GM21526 (cell line): ENCODE measurements around the gene AGGF1.
"Not testable (repeated sequence)": the region's sequence is repeated elsewhere in the genome, so short reads cannot be mapped to it uniquely, and the experiment has no call there.

Experiments
- ATAC-seq: cut with Tn5 transposase; IDR thresholded peaks from one replicate; pipeline ENCODE4 v1.9.1; 2021; ENCODE audit warnings: moderate library complexity; ENCODE audit not compliant: unreplicated experiment, low FRiP score

AGGF1 gene

DNA sequence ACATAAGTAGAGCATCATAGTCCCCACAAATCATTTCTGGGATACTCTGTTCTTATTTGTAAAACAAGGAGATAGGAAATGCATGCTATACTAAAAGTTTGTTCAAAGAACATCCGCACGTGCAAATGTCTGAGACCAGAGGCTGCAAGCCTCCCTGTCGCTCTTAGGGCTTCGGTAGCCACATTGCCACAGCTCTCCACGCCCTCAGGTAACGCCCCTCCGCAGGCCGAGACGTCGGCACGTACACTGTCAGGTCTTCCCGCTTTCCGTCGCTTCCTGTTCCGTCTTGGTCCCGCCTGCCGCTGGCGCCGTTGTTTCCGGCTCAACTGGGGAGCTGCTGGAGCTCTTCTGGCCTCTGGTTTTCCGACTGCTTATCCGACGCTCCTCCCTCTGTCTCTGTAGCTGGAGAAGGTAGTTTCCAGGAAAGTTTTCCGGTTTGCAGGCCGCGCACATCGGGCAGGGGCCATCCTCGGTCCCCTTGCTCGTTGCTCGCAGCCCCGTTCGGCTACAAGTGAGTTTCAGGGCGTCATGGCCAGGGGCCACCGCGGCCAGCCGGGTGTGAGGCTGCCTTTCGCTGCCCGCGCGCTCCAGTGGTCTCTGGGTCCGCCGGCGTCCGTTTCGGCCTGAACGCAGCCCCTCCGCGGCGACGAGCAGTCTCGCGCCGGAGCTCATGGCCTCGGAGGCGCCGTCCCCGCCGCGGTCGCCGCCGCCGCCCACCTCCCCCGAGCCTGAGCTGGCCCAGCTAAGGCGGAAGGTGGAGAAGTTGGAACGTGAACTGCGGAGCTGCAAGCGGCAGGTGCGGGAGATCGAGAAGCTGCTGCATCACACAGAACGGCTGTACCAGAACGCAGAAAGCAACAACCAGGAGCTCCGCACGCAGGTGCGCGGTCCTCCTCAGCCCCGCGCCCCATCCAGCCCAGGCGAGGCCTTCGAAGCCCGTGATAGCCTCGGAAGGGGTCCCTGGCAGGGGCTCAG lies at the start of gene AGGF1:
Gene AGGF1, plus strand, starts transcription at position 308 of the 975 bp plus-strand sequence. Its CDS starts 363 bp downstream, at position 671.
- peak; percentile 97 for ATAC-seq

DNA sequence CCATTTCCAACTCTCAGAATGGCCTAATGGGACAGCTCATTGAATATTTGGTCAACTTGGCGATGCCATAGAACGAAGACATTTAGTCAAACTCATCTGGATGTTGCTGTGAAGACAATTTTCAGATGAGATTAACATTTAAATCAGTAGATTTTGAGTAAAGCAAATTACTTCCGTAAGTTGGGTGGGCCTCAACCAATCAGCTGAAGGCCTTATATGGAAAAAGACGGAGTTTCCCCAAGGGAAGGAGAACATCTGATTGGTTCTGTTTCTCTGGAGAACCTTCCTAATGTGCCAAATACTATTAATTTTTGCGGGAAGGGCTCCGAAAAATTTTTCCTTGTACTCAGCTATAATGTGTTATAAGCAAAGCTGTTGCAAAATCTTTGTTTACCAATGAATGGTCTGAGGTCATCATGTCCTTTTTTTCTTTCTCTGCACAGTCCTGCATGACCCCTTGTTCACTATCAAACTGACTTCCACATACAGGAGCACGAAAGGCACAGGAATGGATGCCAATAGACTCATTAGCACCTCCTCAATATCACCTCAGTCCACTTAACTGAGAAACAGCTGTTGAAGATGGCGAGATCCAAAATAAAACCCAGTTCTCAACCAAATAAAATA lies 49.6 kb upstream of the AGGF1 start:
- ATAC-seq, result no peak

GRCh38 chr5:76982450-76982849 lies 47.8 kb upstream of the AGGF1 start:
- no peak for ATAC-seq

DNA sequence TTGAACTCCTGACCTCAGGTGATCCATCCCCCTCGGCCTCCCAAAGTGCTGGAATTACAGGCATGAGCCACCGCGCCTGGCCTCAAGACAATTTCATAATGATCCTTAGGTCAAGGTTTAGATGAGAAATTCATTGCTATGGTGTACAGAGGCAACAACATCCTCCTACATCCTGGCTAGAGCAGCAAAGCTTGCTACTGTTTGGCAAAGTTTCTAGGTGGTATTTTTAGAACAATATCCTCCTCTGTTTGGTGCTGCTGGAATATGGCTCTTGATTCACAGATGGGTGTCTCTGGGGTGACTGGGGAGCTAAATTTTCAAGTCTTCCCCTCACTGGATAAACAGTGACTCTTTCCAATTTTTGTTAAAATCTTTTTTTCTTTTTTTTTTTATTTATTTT lies 46.7 kb upstream of the AGGF1 start:
- ATAC-seq, result no peak

DNA sequence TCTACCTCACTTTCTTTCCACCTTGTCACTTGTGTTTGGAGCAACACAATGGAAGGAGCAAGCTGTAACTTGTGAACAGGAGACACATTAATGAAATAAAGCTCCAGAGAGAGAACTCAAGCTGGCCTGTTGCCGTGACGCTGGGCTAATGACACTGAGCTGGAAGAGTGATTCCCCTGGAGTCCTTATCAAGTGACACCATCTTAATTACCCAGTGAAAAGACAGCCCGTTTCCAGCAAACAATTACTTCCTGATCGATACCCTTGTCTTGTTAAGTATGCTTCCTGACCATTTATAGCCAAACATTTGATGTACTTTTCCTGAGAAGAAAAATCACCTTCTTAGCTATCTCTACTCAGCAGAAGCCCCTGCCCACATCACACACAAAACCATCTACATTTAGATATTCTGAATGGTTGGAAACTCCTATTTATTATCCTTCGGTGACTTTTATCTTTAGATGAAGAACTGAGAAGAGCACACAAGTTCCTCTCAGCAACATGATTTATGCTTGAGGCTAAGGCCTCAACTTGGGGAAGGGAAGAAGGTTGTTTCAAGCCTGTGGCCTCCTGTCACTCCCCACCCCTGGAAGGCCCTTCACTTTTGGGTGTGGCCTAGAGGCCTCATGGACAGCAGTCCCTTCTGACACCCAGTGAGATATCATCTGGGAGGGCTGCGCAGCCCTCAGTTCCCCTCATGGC lies 43.2 kb upstream of the AGGF1 start:
- ATAC-seq, result no peak

DNA sequence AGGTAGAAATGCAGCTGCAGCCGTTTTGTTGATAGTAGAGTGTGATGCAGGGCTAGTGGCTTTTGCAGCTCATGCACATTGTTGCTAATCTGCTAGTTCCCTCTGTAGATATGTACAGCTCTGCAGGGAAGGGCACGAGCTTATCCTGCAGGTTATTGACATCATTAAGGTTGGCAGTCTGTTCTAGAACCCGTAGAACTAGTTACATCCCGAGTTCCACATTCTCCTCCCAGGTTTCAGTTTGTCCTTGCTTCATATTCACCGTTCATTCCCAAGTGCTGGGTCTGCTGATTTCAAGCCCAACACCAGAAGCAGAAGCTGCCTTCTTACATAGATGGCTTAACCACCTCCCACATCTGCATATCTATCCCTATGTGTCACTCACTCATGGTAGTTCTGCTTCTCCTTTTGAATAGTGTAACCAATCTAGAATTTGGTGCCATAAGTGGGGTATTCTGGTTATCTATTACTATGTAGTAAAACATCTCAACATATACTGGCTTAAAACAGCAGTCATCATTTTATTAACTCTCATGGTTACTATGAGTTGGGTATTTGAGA lies 39.2 kb upstream of the AGGF1 start:
- ATAC-seq, result no peak

DNA sequence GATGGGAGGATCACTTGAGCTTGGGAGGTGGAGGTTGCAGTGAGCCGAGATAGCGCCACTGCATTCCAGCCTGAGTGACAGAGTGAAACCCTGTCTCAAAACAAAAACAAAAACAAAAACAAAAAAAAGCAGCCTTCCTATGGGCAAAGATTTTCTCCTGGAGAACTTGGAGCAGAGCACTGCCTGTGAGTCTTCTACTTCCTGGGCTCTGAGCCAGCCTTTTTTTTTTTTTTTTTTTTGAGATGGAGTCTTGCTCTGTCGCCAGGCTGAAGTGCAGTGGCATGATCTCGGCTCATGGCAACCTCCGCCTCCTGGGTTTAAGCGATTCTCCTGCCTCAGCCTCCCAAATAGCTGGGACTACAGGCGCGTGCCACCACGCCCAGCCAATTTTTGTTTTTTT lies 36.8 kb upstream of the AGGF1 start:
- ATAC-seq, result not testable (repeated sequence)

DNA sequence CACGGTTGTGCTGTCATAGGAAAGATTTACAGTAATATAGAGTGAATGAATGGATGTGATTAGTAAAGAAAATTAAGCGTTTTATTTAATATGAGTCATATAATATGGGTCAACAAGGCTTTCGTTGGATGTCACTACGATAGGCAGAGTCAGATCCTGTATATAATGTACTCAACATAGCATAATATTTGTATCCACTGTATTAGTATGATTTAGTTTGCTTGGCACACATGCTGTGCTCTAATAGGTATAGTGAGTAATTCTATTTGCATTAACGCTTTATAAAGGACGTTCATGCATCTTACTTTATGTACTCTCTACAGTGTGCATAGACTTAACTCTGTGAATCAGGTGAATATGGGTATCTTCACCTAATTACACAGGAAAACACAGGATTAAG lies 35.9 kb upstream of the AGGF1 start:
- no peak for ATAC-seq

DNA sequence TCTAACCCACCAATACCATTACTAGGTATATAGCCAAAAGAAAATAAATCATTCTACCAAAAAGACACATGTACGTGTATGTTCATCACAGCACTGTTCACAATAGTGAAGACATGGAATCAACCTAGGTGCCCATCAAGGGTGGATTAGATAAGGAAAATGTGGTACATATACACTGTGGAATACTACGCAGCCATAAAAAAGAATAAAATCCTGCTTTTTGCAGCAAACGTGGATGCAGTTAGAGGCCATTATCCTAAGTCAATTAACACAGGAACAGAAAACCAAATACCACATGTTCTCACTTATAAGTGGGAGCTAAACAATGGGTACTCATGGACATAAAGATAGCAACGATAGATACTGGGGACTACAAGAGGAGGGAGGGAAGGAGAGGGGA lies 32.0 kb upstream of the AGGF1 start:
- ATAC-seq, result not testable (repeated sequence)

DNA sequence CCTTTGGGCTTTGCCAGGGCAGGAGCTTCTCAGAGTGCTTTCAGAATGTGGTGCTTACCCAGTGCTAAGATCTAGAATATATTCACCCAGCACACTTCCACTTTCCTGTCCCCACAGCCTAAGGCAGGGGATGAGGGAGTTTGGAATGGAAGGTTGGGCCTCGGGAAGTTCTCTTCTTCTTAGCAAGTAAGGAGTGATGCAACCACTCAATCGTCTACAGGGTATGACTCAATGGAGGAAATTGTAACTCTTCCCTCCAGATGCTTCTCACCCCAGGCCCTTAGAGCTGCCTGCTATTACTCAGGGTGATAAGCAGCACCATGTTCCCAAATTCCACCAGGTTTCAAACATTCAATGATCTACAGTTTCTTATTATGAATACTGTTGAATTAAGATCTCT lies 30.8 kb upstream of the AGGF1 start:
- ATAC-seq, result no peak

DNA sequence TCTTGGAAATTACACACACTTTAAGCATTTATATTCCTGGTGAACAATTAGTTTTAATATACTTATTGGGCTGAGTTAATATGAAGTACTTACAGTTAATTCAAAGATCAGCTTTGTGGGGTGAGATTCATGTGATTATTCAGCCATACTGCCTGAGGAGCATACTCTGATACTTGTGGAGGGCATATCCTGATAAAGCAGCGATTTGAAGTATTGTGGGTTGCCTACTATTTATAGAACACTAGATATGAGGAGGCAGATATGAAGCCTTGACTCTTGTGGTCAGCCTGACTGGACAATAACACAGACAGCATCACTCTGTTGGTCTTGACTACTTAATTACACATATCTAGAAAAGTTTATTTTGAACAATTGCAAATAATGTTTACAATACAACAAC lies 27.0 kb upstream of the AGGF1 start:
- ATAC-seq, result no peak

DNA sequence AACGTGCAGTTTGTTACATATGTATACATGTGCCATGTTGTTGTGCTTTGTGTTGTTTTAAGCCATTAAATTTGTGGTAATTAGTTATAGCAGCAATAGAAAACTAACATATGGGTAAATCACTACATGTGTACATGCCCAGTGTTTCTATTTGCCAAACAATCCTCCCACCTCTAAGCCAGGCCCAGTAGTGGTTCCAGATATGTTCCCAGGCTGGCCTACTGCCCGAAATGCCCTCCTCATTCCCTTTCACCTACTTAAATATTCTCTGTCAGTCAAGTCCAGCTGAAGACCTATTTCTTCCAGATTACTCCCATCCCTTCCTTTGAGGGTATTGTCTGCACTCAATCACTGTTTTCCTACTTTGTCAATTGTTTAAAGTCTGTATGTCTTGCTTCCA lies 24.1 kb upstream of the AGGF1 start:
- ATAC-seq, result no peak

GRCh38 chr5:77008413-77008812 lies 21.8 kb upstream of the AGGF1 start:
- no peak for ATAC-seq

GRCh38 chr5:77010243-77010642 lies 20.0 kb upstream of the AGGF1 start:
- ATAC-seq, result no peak

GRCh38 chr5:77011498-77011897 lies 18.7 kb upstream of the AGGF1 start:
- ATAC-seq, result no peak

DNA sequence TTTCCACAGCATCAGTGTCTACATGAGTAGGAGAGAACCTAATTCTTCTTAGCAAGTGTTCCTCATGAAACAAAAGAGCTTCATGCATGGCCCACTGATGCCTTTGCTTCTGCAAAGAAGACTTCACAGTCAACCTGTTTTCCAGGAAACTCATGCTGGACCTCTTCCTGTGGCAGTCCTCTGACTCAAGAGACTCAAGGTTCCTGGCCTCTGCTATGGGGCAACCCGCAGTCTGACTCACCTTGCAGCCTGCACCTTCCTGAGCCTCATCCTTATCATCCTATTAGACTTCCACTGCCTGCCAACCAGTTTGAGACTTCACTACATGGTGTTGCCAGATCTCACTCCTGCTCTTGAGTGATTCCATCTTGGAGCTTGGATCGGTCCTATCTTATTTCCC lies 17.6 kb upstream of the AGGF1 start:
- ATAC-seq, result no peak

GRCh38 chr5:77015938-77016569 lies 14.2 kb upstream of the AGGF1 start:
- ATAC-seq, result no peak

GRCh38 chr5:77016962-77017361 lies 13.2 kb upstream of the AGGF1 start:
- no peak for ATAC-seq

GRCh38 chr5:77017668-77018067 lies 12.5 kb upstream of the AGGF1 start:
- no peak for ATAC-seq
